Panc1 (cell line): ENCODE measurements around the gene ADD2.

Experiments
- POLR2AphosphoS5 ChIP-seq: IDR thresholded peaks from 2 replicates; pipeline ENCODE4 v1.6.1; 2012; ENCODE audit warnings: mild to moderate bottlenecking, low read depth, low read length, moderate library complexity
- SIN3A ChIP-seq: IDR thresholded peaks from 2 replicates; pipeline ENCODE4 v1.6.1; 2012; ENCODE audit warnings: low read depth, mild to moderate bottlenecking, low read length, moderate library complexity, borderline replicate concordance; ENCODE audit not compliant: insufficient read depth
- TCF7L2 ChIP-seq: IDR thresholded peaks from 2 replicates; pipeline ENCODE4 v1.6.1; 2011; ENCODE audit warnings: mild to moderate bottlenecking, low read depth, low read length, inconsistent platforms
- TF ChIP-seq, protein P1 (sequence below): fragments of 450-650 bp; IDR thresholded peaks from 2 replicates; pipeline ENCODE4 v1.5.1; 2017; ENCODE audit warnings: mild to moderate bottlenecking

DNA sequence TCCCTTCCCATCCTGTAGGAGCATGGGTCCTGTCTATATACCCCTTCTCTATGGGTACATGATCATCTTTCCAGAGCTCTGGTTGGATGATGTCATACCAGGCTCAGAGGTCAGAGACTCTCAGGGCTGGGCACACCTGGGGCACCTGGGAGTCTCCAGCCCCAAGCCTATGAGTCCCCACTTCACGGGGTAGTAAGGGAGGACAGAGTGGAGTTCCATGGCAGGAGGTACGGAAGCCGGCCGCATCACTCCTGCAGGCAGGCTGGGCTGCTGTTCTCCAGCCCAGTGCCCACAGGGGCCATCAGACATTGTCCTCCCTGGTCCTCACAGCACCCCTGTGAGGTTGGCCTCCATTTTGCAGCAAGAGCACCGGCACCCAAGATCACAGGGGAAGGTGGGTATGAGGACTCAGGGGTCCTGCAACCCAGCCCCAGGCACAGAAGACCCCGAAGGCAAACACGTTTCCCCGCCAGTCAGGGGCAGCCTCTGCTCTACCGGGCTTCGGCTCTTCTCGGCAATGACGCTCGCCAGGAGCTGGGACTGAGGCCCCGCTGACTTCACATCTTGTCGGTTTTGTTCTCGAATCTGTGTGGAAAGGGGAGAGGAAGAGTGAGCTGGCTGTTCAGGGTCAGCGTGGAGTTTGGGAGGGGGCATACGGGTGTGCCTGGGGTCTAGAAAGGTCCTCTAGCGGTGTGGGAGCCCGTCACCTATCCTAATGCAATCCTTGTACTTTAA lies 91.5 kb downstream of the ADD2 start:
- TF ChIP-seq, protein P1, sequence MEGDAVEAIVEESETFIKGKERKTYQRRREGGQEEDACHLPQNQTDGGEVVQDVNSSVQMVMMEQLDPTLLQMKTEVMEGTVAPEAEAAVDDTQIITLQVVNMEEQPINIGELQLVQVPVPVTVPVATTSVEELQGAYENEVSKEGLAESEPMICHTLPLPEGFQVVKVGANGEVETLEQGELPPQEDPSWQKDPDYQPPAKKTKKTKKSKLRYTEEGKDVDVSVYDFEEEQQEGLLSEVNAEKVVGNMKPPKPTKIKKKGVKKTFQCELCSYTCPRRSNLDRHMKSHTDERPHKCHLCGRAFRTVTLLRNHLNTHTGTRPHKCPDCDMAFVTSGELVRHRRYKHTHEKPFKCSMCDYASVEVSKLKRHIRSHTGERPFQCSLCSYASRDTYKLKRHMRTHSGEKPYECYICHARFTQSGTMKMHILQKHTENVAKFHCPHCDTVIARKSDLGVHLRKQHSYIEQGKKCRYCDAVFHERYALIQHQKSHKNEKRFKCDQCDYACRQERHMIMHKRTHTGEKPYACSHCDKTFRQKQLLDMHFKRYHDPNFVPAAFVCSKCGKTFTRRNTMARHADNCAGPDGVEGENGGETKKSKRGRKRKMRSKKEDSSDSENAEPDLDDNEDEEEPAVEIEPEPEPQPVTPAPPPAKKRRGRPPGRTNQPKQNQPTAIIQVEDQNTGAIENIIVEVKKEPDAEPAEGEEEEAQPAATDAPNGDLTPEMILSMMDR: no peak
- TF ChIP-seq POLR2AphosphoS5: no peak
- TF ChIP-seq SIN3A: no peak
- no peak for TF ChIP-seq TCF7L2
